HG02852 (cell line): ENCODE measurements around the gene CNIH1.
"Not testable (repeated sequence)": the region's sequence is repeated elsewhere in the genome, so short reads cannot be mapped to it uniquely, and the experiment has no call there.

Source experiments
- ATAC-seq: cut with Tn5 transposase; IDR thresholded peaks from one replicate; pipeline ENCODE4 v1.9.1; 2021; ENCODE audit warnings: mild to moderate bottlenecking, moderate library complexity; ENCODE audit not compliant: unreplicated experiment

Gene CNIH1

DNA sequence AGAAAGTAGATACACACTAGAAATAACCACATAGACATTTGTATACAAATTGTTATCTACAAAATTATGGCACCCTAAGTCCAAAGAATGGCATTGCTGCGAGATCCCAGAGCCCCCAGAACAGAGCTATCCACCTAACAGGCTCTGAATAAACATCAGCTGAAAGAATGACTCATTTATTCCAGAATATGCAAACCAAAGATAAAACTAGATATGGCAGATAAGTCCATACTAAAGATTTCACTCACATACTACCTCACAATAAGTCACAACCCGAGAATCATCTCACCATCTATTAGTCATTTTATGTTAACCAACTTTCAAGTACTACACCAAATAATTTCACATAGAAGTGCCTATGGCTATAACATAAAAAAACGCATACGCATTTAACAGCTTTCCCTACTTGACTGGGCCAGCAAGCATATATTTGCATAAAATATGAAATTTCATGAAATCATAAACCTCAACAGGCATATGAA, 5.6 kb downstream of the CNIH1 start:
- ATAC-seq: peak; percentile 74

- no peak for ATAC-seq
Observed at GRCh38 chr14:54428527-54428926, 12.6 kb downstream of the CNIH1 start.

DNA sequence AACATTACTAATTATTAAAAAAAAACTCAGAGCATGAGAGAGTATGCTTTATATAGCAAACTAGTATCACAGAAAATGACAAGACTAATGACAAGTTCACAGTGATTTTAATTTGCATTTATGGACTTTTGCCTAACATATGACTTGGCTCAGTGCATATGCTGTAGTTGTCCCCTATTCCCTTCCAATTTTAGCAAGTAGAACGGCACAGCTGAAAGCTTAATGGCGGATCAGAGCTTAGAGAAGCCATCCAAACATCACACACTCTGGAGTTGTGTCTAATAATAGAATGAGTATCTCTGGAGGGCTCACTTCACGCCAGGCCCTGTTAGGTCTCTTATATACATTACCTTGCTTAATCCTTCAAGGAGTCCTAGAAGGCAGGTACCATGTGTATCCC, 13.3 kb downstream of the CNIH1 start:
- no peak for ATAC-seq

DNA sequence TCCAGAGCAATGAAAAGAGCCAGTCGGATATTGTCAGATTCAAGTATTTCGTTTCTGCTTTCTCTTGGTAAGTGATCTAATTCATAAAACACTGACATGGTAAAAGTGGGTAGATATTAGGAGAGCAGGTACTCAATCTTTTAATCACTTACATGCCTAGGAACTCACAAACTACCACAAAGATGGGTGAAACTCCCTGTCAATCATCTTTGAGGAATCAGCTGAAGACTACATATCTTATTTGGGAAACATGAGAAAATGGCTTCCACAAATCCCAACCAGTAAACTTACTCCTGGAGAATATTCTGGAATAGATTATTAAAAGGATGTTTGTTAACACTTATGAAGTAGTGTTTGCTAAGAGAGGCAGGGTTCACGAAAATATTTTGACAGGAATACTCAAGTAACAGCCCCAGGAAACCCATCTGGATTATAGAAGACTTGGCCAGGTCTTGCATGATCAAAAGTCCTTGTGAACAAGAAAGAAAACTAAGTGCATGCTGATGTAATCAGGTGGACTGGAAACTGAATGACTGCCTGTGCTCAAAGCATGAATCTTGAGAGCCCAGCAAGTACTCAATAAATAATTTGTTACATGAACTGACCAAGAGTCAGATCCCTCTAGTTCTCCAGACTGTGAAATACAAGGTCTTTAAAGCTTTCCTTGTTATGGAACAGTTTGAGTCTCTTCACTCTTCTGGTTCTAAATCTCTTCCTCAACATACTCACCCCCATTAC, 15.5 kb downstream of the CNIH1 start:
- ATAC-seq: no peak

DNA sequence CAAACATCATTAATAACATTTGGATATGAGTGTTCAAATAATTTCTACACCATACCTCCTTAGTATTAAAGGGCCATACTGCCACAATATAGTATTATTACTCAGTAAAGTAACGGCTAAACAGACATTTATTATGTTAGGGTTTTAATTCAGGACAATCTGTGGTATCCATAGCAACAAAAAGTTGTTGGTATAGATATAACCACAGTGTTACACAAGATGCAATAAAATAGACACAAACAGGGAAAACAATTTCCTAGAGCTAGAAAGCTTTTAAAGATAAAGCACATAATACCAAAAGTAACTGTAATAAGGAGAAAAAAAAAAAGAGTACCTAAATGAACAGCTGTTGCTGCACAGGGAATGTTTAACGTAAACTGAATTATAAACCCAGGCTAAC, 16.1 kb downstream of the CNIH1 start:
- no peak for ATAC-seq

DNA sequence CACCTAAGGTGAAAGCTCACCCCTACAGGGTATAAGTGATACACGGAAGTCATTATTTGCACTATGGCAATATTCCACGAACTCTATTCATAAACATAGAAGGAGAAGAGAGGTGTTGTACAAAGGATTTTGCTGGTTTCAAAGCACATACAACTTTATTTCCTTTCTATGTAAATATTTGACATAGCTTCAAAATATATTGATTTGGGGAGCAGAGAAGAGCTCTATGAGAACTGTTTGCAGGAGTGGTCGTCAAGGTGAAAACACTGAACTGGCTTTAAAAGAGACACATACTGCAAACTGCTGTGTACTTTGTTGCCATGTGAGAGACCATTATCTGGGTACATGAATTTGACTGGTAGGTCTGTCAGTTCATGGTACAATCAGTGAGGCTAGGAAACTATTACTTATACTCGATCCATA, 16.7 kb downstream of the CNIH1 start:
- no peak for ATAC-seq

DNA sequence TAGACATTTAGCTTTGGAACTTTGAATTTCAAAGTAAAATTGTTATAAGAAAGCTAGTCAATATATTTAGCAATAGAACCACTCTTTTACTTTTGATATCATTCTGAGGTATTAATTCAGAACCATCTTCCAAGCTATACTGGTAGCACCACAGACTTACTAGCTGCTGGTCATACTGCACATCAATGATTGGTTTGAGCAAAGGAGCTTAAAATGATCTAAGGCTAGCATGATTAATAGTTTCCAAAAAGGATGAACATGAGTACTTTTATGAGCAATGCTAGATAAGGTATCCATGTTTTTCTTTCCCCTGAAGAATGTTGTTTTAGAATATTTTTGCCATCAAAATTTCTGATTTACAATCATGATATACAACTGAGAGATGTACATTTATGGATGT, 17.2 kb downstream of the CNIH1 start:
- no peak for ATAC-seq

- ATAC-seq: no peak
Observed at GRCh38 chr14:54420478-54421142, 20.6 kb downstream of the CNIH1 start.

- ATAC-seq: no peak
Observed at GRCh38 chr14:54411371-54411770, 29.8 kb downstream of the CNIH1 start.

DNA sequence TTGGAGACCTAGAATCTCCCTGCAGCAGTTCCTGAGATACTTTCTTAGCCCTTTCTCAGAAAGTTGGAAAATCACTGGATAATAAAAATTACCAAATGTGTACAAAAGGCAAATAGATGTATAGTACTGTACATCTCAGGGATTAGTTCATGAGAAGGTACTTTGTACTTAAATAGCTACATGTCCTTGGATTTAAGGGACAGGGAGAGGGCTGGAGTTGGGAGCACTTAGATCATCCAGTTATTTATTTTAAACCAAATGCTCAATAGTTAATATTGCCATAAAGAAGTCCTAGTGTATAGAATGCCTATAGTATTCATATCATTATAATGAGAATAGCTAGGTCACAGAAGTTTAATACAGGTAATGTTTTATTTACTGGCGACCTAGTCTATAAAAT, 31.0 kb downstream of the CNIH1 start:
- no peak for ATAC-seq

GRCh38 chr14:54403401-54404005, 37.7 kb downstream of the CNIH1 start:
- ATAC-seq: not testable (repeated sequence)

GRCh38 chr14:54399560-54399959, 41.6 kb downstream of the CNIH1 start:
- ATAC-seq: no peak

DNA sequence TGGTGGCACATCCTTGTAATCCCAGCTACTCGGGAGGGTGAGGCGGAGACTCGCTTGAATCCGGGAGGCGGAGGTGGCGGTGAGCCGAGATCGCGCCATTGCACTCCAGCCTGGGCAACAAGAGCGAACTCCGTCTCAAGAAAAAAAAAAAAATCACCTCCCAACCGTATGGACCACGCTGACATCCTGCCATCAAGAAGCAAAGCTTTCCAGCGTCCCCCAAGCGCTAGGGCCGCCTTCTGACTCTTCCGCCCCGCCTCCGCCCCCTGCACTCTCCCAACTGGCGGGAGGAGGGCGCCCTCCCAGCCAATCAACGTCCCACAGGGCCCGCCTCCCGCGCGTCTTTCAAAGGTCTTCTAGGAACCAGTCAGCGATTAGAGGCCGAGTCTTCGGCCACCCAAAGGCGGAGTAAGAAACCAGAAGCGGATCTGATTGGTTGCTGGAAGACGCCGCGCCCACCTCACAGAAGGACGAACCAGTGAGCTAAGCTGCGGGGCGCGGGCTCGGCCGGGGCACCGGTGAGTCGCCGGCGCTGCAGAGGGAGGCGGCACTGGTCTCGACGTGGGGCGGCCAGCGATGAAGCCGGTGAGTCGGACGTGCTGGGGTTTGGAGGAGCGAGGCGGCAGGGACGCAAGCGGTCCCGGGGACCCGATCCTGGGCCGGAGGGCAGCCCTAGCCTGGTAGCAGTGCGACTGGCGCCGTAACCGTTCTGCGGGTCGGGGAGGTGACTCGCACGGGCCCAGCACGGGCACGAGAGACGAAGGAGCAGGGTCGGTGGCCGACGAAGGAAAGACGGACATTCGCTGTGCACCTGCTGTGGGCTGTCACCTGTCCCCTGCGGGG, 44.5 kb downstream of the CNIH1 start, which contains the start of gene CDKN3:
Gene CDKN3, plus strand, starts transcription at position 515 of the 843 bp plus-strand sequence. Its CDS starts 62 bp downstream, at position 577.
- ATAC-seq: peak; percentile 98

DNA sequence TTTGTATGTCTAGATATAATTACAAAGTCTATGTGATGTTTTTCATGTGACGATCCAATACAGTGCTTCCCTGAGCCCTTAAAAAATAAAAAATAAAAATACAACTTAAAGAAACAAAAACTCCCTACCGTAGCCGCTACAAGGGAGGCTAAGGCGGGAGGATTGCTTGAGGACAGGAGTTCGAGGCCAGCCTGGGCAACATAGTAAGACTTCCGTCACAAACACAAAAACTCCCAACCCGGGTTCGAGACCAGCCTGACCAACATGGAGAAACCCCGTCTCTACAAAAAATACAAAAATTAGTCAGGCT, 45.0 kb downstream of the CNIH1 start:
- no peak for ATAC-seq

DNA sequence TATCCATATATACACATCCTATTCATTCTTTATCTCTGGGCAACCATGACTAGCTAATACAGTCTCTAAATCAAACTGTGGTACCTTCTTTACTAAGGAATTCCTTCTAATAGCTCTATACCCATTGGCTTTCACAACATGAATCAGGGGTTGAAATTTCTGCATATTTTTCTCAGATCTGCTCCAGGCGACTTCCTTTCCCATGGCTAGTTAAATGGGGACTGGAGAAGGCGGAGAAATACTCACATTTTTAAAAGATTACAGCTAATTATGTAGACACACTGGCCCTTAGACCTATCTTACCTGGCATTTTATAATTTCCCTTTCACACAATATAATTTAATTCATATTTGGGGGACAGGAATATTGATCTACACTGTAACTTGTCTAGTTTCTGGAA, 45.5 kb downstream of the CNIH1 start:
- ATAC-seq: no peak

GRCh38 chr14:54395284-54395683, 45.9 kb downstream of the CNIH1 start:
- no peak for ATAC-seq

- no peak for ATAC-seq
Observed at GRCh38 chr14:54394596-54394995, 46.6 kb downstream of the CNIH1 start.

DNA sequence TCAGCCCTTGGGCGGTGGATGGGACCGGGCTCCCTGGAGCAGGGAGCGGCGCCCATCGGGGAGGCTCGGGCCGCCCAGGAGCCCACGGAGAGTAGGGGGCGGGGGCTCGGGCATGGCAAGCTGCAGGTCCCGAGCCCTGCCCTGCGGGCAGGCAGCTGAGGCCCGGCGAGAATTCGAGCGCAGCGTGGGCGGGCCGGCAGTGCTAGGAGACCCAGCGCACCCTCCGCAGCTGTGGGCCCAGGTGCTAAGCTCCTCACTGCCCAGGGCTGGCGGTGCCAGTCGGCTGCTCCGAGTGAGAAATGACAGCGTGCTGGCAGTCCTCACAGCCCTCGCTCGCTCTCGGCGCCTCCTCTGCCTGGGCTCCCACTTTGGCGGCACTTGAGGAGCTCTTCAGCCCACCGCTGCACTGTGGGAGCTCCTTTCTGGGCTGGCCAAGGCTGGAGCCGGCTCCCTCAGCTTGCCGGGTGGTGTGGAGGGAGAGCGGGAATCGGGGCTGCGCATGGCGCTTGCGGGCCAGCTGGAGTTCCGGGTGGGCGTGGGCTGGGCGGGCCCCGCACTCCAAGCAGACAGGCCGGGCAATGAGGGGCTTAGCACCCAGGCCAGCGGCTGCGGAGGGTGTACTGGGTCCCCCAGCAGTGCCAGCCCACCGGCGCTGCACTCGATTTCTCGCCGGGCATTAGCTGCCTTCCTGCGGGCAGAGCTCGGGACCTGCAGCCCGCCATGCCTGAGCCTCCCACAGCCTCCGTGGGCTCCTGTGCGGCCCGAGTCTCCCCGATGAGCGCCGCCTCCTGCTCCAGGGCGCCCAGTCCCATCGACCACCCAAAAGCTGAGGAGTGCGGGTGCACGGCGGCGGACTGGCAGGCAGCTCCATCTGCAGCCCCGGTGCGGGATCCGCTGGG, 47.9 kb downstream of the CNIH1 start:
- not testable (repeated sequence) for ATAC-seq

GRCh38 chr14:54392131-54392859, 48.9 kb downstream of the CNIH1 start:
- ATAC-seq: no peak
